Right ventricle myocardium inferior (tissue), 1 donor: ENCODE measurements around the gene BDH1. TPM values are rescaled to one million over a fixed set of nuclear protein-coding genes. Genes with fewer than 3 reads are reported as not detected.
"Not testable (repeated sequence)": the region's sequence is repeated elsewhere in the genome, so short reads cannot be mapped to it uniquely, and the experiment has no call there.

Experiments used
- ATAC-seq: fragments of 200-7000 bp; cut with Tn5 transposase; one replicate; pipeline ENCODE4 v1.9.1; 2020; ENCODE audit warnings: mild to moderate bottlenecking, moderate library complexity
- DNase-seq: peaks from one replicate; pipeline ENCODE4 v3.0.0; 2021; ENCODE audit errors: missing footprints
- intact Hi-C: fragments of 100-400 bp; cut with DNase I; formaldehyde crosslinking; loops from one replicate; pipeline ENCODE4 v1.11.0; 2022
- total RNA-seq: library from RNA; stranded (reverse); fragmentation: NEBNext Ultra II Directional; extraction: Animal tissue kit (Norgen Biotek cat#: 25700); gene quantifications from one replicate; pipeline ENCODE4 v1.2.1, GENCODE V29; 2021
- donor health status: DM: no; HTN: yes; CAD: no; lungs with severe emphysema.

BDH1 gene
- total RNA-seq, 1 donor from 2014 or later, result 43.1 TPM

DNA sequence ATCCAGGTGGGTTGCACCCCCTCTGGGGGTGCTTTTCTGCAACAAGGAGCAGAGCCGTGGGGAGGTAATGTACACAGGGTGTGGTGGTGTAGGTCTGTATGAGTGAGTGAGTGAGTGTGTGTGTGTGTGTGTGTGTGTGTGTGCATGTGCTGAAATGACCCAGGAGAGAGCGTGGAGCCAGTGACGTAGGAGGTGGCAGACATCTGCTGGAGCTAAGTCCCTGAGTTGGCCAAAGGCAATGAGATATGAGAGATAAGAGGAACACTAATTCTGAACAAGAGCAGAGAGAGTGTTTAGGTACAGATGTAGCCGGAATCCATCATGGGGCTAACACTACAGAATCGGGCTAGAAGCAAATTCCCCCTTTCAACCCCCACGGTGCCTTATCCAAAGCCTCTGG lies 27.6 kb downstream of the BDH1 start:
- DNase-seq (no peak), ATAC-seq (no peak)
- intact Hi-C loops, result no loop called here

DNA sequence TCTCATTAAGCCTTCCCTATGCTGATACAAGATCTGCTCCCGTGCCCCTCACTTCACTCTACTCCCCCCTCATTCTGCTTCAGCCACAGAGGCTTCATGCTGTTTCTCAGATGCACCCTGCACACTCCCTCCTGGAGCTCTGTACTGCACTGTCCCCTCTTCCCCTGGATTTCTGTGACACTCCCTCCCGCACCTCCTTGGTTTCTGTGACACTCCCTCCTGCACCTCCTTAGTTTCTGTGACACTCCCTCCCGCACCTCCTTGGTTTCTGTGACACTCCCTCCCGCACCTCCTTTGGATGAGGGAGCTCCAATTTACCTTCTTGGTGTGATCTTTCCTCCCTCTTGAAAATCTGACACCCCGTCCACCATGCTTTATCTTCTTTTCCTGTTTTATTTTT lies 28.2 kb downstream of the BDH1 start:
- intact Hi-C loops, result no loop called here
- no peak for ATAC-seq

DNA sequence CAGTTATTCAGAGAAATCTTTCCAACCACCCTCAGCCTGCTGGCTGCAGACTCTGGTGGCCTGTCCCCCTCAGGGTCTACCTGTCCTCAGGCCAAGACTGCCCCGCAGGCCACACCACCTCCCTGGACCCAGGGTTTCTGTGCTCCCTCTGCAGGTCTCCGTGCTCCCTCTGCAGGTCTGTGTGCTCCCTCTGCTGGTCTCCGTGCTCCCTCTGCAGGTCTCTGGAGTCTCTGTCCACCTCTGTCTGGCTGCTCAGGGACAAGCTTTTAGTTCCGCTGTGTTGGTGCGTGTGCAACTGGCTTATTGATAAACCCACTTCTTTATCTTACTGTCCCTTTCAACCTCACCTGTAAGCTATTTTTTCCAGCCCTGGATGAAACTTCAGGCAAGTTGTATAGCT lies 30.1 kb downstream of the BDH1 start:
- DNase-seq (no peak), ATAC-seq (no peak)
- intact Hi-C loops, result no loop called here

More for the DNA sequence above, 28.2 kb downstream of the BDH1 start:
- no peak for DNase-seq

DNA sequence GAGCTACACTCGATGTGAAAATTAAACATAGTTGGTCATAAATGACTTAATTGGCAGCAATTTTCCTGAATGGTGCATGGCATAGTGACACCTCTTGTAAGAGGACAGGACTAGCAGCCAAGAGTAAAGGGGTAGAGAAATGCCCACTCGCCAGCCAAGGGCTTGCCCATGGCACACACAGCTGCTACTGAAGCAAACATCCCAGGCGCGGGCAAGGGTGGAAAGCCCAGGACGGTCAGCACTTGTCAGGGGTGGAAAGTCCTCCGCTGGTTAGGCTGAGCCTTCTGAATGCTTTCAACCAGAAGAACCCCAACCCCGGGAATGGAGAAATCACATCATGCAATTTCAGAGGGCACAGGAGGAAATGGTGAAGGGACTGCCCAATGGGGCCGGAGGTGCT lies 31.6 kb downstream of the BDH1 start:
- DNase-seq, result no peak
- intact Hi-C loops, result no loop called here

DNA sequence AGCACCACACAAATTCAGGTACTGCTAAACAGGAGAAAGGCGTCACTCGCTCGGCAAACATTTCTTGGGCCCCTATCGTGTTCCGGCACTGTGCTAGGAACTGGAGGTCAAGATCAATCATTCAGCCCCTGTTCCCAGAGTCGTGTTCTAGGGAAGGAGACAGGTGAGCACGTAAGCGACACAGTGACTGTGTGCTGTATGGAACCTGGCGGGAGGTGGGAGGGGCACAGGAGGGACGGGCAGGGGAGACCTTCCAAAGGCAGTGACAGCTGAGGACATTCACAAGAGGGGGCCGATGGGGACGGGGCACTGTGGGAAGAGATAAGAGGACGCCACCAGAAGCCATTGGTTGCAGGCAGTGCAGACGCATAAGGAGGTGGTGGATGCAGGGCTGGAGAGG lies 32.2 kb downstream of the BDH1 start:
- ATAC-seq (no peak), DNase-seq (no peak)
- intact Hi-C loops, result no loop called here

More for the DNA sequence above, 31.6 kb downstream of the BDH1 start:
- no peak for ATAC-seq

GRCh38 chr3:197522881-197523441 lies 32.8 kb downstream of the BDH1 start:
- intact Hi-C loops, result no loop called here
- no peak for DNase-seq
- ATAC-seq, result no peak

- ATAC-seq (no peak), DNase-seq (no peak)
- intact Hi-C loops, result no loop called here
Measured at GRCh38 chr3:197522183-197522715, 33.5 kb downstream of the BDH1 start.

DNA sequence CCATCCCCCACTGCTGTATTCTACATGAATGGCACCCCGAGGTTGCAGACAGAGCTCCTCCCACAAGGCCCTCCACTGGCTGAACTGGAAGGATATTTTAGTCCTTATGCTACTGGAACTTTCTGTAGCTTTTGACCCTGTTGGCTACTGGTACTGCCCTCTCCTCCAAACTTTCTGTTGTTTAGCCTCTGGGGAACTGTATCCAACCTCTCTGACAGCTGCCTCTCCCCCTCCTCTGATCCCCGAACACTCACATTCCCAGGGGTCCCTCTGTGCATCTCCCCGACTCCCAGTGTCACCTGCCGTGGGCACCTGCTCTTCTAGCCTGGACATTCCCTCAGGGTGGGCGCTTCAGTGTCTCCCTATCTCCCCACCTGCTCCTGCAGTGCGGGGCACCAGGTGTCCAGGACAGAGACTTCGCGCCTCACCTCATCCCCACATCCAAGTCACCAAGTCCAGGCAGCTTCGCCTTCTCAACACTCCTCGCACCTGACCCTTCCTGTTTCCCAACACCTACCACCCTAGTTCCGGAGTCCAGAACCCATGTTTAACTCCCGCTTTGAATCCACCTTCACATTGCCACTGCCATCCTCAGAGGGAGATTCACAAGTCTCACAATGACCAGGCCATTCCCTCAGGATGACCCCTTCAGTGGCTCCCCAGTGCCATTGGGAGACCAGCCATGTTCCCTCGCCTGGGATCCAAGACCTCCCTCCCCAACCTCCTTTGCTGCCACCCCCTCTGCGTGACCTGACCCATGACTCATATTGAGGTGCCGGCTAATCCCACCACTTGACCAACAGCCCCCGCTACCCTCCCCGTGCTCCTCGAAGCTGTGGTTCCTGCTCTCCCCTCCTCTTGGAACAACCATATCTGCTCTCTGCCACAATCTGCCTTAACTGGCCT lies 34.2 kb downstream of the BDH1 start:
- ATAC-seq (no peak), DNase-seq (no peak)
- intact Hi-C loops, result no loop called here

- no peak for DNase-seq
- intact Hi-C loops, result no loop called here
- no peak for ATAC-seq
Measured at GRCh38 chr3:197520311-197521276, 35.2 kb downstream of the BDH1 start.

- intact Hi-C loops, result no loop called here
- DNase-seq (no peak), ATAC-seq (peak; percentile 9)
Measured at GRCh38 chr3:197519801-197520211, 36.0 kb downstream of the BDH1 start.

GRCh38 chr3:197518881-197519421 lies 36.8 kb downstream of the BDH1 start:
- no peak for DNase-seq
- intact Hi-C loops, result no loop called here
- ATAC-seq, result no peak

DNA sequence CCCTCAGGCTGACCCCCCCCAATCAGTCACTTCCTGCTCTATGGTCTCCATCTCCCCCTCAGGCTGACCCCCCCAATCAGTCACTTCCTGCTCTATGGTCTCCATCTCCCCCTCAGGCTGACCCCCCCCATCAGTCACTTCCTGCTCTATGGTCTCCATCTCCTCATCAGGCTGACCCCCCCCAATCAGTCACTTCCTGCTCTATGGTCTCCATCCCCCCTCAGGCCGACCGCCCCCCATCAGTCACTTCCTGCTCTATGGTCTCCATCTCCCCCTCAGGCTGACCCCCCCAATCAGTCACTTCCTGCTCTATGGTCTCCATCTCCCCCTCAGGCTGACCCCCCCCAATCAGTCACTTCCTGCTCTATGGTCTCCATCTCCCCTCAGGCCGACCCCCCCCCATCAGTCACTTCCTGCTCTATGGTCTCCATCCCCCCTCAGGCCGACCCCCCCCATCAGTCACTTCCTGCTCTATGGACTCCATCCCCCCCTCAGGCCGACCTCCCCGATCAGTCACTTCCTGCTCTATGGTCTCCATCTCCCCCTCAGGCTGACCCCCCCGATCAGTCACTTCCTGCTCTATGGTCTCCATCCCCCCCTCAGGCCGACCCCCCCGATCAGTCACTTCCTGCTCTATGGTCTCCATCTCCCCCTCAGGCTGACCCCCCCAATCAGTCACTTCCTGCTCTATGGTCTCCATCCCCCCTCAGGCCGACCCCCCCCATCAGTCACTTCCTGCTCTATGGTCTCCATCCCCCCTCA lies 37.7 kb downstream of the BDH1 start:
- intact Hi-C loops, DNase-seq, ATAC-seq: not testable (repeated sequence)

GRCh38 chr3:197516890-197517606 lies 38.7 kb downstream of the BDH1 start:
- intact Hi-C loops, DNase-seq, ATAC-seq: not testable (repeated sequence)

- DNase-seq, result no peak
- ATAC-seq, result no peak
- intact Hi-C loops, result no loop called here
Measured at GRCh38 chr3:197516517-197516889, 39.3 kb downstream of the BDH1 start.

DNA sequence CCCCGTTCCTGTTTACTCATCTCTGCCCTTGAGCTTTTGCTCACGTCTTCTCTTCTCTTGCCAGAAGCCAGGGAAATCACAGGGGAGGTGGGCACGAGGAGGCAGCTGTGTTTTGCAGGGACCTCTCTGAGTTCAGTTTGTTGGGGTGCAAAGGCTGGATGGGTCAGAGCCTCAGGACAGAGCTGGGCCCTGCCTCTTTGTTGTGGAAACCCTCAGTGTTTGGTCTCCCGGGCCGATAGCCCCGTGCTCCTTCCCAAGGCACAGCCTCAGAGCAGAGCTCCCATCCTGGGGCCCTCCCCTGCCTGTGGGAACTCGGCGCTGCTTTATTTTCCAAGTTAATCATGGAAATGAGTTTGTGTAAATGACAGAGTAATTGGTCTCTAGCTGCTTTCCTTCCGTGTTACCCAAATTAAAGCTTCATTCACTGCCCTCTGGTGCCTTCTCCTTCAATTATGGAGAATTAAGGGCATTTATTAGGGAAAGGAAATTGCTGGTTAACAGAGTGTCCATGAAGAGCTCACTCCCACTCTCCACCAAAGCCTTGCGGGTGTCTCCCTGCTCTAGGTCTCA lies 40.9 kb downstream of the BDH1 start:
- DNase-seq (no peak), ATAC-seq (no peak)
- intact Hi-C loops, result no loop called here

GRCh38 chr3:197513953-197514785 lies 41.6 kb downstream of the BDH1 start:
- no peak for ATAC-seq
- intact Hi-C loops, result no loop called here
- DNase-seq, result no peak
